Hindlimb muscle (tissue), 1 donor: ENCODE results near the gene IL37. TPM values are rescaled to one million over a fixed set of nuclear protein-coding genes. Genes with fewer than 3 reads are reported as not detected.

Experiments used
- DNase-seq: peaks from one replicate; pipeline ENCODE4 v3.0.0-alpha.2; 2013
- polyA plus RNA-seq: library from polyadenylated mRNA; unstranded; fragments of 120-200 nt; gene quantifications from one replicate; pipeline ENCODE4 v1.2.1, GENCODE V29; 2013; ENCODE audit not compliant: insufficient read length

Gene IL37
- polyA plus RNA-seq, 1 donor = not detected

- no peak for DNase-seq
Measured at GRCh38 chr2:112962308-112963175, 51.6 kb downstream of the IL37 start.

- no peak for DNase-seq
Measured at GRCh38 chr2:112967023-112967422, 56.1 kb downstream of the IL37 start.

Other genes with a start within 250 kb of the IL37 start
- gene NT5DC4, start 190.1 kb upstream of the IL37 start, polyA plus RNA-seq = not detected
- gene CKAP2L, start 146.6 kb upstream of the IL37 start, polyA plus RNA-seq = 7.5 TPM
- gene IL1A, start 126.7 kb upstream of the IL37 start, polyA plus RNA-seq = not detected
- gene IL1B, start 74.4 kb upstream of the IL37 start, polyA plus RNA-seq = 0.76 TPM
- not detected for gene IL36G, start 66.8 kb downstream of the IL37 start, polyA plus RNA-seq
- not detected for gene IL36A, start 94.3 kb downstream of the IL37 start, polyA plus RNA-seq
- not detected for gene IL36B, start 141.7 kb downstream of the IL37 start, polyA plus RNA-seq
- gene IL36RN, start 148.0 kb downstream of the IL37 start, polyA plus RNA-seq = not detected
- gene IL1F10, start 156.8 kb downstream of the IL37 start, polyA plus RNA-seq = not detected
- gene IL1RN, start 216.4 kb downstream of the IL37 start, polyA plus RNA-seq = 1.9 TPM